HEK293T (cell line): ENCODE results near the gene NKAIN2.

ENCODE experiments used
- BHLHE40 ChIP-seq: fragments of 450-650 bp; IDR thresholded peaks from 2 replicates; pipeline ENCODE4 v1.6.1; 2016; ENCODE audit warnings: mild to moderate bottlenecking, moderate library complexity, borderline replicate concordance
- FOXA1 ChIP-seq: fragments of 450-650 bp; IDR thresholded peaks from 2 replicates; pipeline ENCODE4 v1.6.1; 2016; ENCODE audit warnings: mild to moderate bottlenecking
- FOXM1 ChIP-seq: fragments of 450-650 bp; IDR thresholded peaks from 2 replicates; pipeline ENCODE4 v1.6.1; 2017; ENCODE audit warnings: mild to moderate bottlenecking, borderline replicate concordance
- NFRKB ChIP-seq: fragments of 450-650 bp; IDR thresholded peaks from 2 replicates; pipeline ENCODE4 v1.6.1; 2016; ENCODE audit warnings: mild to moderate bottlenecking, moderate library complexity
- PKNOX1 ChIP-seq: fragments of 450-650 bp; IDR thresholded peaks from 2 replicates; pipeline ENCODE4 v1.6.1; 2016

- TF ChIP-seq FOXA1 (no peak), BHLHE40 (no peak), FOXM1 (no peak), NFRKB (no peak), PKNOX1 (no peak)
Observed at GRCh38 chr6:124099520-124099919, 295.9 kb downstream of the NKAIN2 start.
